Liver (tissue), 3 donors: ENCODE data around the gene MYH11.

ENCODE experiments used
- ATF3 ChIP-seq: IDR thresholded peaks from 2 replicates; pipeline ENCODE4 v1.6.1; 2016; ENCODE audit warnings: antibody characterized with exemption
- CTCF ChIP-seq: fragments of 150-350 bp; IDR thresholded peaks from 2 replicates; pipeline ENCODE4 v1.5.1; 2017; ENCODE audit warnings: improper control_type of control experiment, low read depth, low read length; ENCODE audit not compliant: missing input control
- SP1 ChIP-seq: IDR thresholded peaks from 2 replicates; pipeline ENCODE4 v1.6.1; 2018; ENCODE audit warnings: antibody characterized with exemption, mild to moderate bottlenecking
- donor health status: healthy.
- donor health status: healthy.

- no peak for TF ChIP-seq SP1
- TF ChIP-seq CTCF, result no peak
- TF ChIP-seq ATF3, result no peak
Observed at GRCh38 chr16:15857724-15858560, 1.1 kb upstream of the MYH11 start.
